GM10248 (cell line): Measurements from ENCODE around the gene SLC24A3.

Source experiments
- CTCF ChIA-PET: fragments of 300-600 bp; sonication (Branson Sonifier 250); formaldehyde crosslinking; extraction: SDS; loops from one replicate; lab custom pipeline; 2021; ENCODE audit warnings: antibody characterized with exemption; lab: Yijun Ruan, JAX
- POLR2A ChIA-PET: fragments of 350-650 bp; sonication (Branson Sonifier 250); formaldehyde crosslinking; extraction: SDS; loops from one replicate; lab custom pipeline; 2020; ENCODE audit warnings: antibody characterized with exemption; lab: Yijun Ruan, JAX
- DNase-seq: peaks from one replicate; pipeline ENCODE4 v3.0.0; 2012; ENCODE audit errors: extremely low spot score
- CTCF ChIP-seq: IDR thresholded peaks from 2 replicates; pipeline ENCODE4 v1.5.1; 2012; ENCODE audit warnings: mild to moderate bottlenecking, low read depth; ENCODE audit errors: extremely low read depth, missing control alignments, control extremely low read depth

Gene SLC24A3

GRCh38 chr20:19285436-19285835, 73.0 kb downstream of the SLC24A3 start:
- POLR2A ChIA-PET: no interaction called here
- DNase-seq: no peak
- no peak for TF ChIP-seq CTCF
- CTCF ChIA-PET: no interaction called here

- POLR2A ChIA-PET: no interaction called here
- no peak for DNase-seq
- CTCF ChIA-PET: interaction anchor here (0.8 kb wide), 1 partner anchor 9 kb away, joined by 3 read pairs; no protein-coding TSS in a partner anchor
- TF ChIP-seq CTCF: no peak
Measured at GRCh38 chr20:19288061-19288460, 75.6 kb downstream of the SLC24A3 start.

- no peak for TF ChIP-seq CTCF
- CTCF ChIA-PET: interaction anchor here (0.8 kb wide), 1 partner anchor 8 kb away, joined by 3 read pairs; no protein-coding TSS in a partner anchor
- no peak for DNase-seq
- POLR2A ChIA-PET: no interaction called here
Measured at GRCh38 chr20:19288636-19289035, 76.2 kb downstream of the SLC24A3 start.

- CTCF ChIA-PET: no interaction called here
- POLR2A ChIA-PET: no interaction called here
- no peak for TF ChIP-seq CTCF
- no peak for DNase-seq
Measured at GRCh38 chr20:19289451-19289850, 77.0 kb downstream of the SLC24A3 start.

GRCh38 chr20:19291024-19291817, 78.8 kb downstream of the SLC24A3 start:
- DNase-seq: no peak
- no peak for TF ChIP-seq CTCF
- POLR2A ChIA-PET: no interaction called here
- CTCF ChIA-PET: no interaction called here

GRCh38 chr20:19291818-19292132, 79.3 kb downstream of the SLC24A3 start:
- POLR2A ChIA-PET: no interaction called here
- TF ChIP-seq CTCF: no peak
- CTCF ChIA-PET: no interaction called here
- no peak for DNase-seq
